GM10248 (cell line): Measurements from ENCODE around the gene RBP4.

Source experiments
- CTCF ChIA-PET: fragments of 300-600 bp; sonication (Branson Sonifier 250); formaldehyde crosslinking; extraction: SDS; loops from one replicate; lab custom pipeline; 2021; ENCODE audit warnings: antibody characterized with exemption; lab: Yijun Ruan, JAX
- POLR2A ChIA-PET: fragments of 350-650 bp; sonication (Branson Sonifier 250); formaldehyde crosslinking; extraction: SDS; loops from one replicate; lab custom pipeline; 2020; ENCODE audit warnings: antibody characterized with exemption; lab: Yijun Ruan, JAX
- DNase-seq: peaks from one replicate; pipeline ENCODE4 v3.0.0; 2012; ENCODE audit errors: extremely low spot score
- TF ChIP-seq, protein P1 (sequence below): IDR thresholded peaks from 2 replicates; pipeline ENCODE4 v1.5.1; 2012; ENCODE audit warnings: mild to moderate bottlenecking, low read depth; ENCODE audit errors: extremely low read depth, missing control alignments, control extremely low read depth

RBP4 gene

DNA sequence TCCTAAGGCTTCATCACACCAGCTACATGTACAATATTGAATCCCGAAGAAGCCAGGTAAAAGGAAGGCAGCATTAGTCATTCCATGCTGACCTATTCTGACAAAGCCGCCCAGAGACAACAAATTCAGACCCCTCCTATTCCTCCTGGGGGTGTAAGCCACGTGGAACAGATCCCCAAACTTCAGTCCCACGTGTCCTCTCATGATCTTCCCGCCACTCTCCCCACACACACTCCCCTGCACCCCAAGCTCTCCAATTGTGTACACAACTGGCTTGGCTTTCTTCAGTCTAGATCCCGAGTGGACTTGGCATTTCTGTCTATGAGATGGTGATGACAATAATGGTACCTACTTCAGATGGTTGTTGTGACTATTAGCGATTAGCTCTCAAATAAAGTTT, 19.9 kb upstream of the RBP4 start:
- CTCF ChIA-PET, result no interaction called here
- DNase-seq, result no peak
- POLR2A ChIA-PET, result no interaction called here
- TF ChIP-seq, protein P1, sequence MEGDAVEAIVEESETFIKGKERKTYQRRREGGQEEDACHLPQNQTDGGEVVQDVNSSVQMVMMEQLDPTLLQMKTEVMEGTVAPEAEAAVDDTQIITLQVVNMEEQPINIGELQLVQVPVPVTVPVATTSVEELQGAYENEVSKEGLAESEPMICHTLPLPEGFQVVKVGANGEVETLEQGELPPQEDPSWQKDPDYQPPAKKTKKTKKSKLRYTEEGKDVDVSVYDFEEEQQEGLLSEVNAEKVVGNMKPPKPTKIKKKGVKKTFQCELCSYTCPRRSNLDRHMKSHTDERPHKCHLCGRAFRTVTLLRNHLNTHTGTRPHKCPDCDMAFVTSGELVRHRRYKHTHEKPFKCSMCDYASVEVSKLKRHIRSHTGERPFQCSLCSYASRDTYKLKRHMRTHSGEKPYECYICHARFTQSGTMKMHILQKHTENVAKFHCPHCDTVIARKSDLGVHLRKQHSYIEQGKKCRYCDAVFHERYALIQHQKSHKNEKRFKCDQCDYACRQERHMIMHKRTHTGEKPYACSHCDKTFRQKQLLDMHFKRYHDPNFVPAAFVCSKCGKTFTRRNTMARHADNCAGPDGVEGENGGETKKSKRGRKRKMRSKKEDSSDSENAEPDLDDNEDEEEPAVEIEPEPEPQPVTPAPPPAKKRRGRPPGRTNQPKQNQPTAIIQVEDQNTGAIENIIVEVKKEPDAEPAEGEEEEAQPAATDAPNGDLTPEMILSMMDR, result no peak

DNA sequence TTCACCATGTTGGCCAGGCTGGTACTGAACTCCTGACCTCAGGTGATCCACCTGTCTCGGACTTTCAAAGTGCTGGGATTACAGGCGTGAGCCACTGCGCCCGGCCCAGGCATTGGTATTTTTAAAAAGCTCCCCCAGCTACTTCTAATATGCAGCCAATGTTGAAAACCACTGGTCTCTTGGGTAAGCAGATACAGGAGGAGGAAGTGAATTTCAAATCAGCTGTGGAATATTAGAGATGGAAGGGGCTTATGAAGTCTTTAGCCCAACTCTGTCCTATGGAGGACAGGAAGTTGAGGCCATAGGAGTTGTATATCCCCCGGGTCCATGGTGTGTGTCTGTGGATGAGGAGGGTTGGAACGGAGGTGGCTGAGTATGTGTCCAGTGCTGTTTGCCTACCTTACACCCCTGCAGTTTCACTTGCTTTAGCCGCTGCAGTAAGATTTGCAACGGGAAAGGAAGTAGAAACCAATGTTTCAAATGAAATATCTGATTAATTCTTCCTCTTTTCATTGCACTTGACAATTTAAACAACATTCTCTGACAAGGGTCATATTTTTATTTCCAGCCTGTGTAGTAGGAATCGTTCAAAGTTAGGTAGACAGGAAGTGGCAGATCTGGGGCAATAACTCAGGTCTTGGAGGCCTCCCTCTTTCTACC, 14.7 kb upstream of the RBP4 start:
- POLR2A ChIA-PET, result no interaction called here
- CTCF ChIA-PET, result no interaction called here
- TF ChIP-seq, protein P1, result no peak
- no peak for DNase-seq

DNA sequence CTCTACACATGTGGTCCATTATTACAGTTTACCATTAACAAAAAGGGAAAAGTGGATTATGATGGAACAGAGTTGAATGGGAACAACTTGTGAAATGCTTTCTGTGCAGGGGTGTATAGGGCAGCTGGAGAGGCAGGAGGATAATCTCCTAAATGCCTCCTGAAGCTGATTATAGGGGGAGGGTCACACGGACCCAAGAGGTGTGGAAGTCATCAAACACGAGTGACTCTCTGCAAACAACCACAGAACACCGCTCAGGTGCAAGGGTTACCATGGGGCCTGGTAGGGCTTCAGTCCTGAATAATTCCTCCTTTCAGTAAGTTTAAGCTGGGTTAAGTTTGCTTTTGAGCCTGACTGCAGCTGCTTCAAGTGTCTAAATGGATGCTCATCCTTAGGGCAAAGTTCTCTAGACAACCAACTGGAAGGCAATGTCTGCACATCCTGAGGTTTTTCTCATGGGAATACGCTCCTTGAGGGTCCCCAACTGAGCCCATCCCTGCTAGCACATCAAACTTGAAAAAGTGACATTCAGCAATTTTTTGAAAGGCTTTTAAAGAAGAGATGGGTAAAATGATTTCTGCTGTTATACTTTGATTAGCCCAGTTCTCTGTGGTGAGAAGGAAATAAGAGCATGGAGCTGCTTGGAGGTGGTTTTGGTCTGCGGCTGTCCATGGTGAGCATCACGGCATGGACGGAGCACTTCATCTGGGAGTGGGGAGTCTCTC, 13.2 kb upstream of the RBP4 start:
- POLR2A ChIA-PET, result no interaction called here
- TF ChIP-seq, protein P1, result no peak
- no peak for DNase-seq
- CTCF ChIA-PET, result no interaction called here

DNA sequence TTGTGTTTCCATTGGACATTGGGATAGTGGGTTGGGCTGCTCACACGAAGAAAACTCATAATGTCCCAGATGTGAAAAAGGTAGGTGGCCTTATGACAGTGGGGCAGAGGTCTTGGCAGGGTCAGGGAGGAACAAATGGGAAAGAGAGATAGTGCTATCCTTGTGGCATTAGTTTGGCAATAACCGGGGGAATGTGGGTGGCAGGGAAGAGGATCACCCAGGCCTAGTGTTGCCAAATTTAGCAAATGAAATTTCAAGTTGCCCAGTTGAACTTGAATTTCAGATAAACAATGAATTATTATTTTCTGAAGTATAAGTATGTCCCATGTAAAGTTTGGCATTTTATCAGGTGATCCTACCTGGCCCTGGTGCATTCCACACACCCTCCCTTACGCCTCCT, 12.1 kb upstream of the RBP4 start:
- no peak for DNase-seq
- TF ChIP-seq, protein P1, result no peak
- ChIA-PET CTCF (no interaction called here), POLR2A (no interaction called here)

DNA sequence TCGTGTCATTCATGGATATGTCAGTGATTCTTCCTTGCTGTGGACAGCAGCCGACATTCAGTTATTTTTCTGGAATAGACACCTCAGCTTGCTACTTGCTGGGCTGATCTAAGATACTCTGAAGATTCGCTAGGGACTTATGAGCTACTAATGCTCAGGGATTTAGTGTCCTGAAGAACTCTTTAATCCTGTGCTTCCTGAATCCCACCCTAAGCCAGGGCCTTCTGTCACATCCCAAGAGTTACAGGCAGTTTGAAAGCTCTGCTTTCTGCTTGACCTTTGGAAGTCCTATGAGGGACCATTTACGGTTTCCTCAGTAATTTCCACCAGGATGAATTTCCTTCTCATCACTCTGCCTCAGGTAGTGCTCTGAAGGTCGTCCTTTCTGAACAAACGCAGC, 11.3 kb upstream of the RBP4 start, which contains the start of gene PDE6C:
Gene PDE6C, plus strand, starts transcription at position 227 of the 400 bp plus-strand sequence. CDS start 189 bp downstream, outside the sequence.
- no peak for DNase-seq
- CTCF ChIA-PET, result interaction anchor here (1.0 to 1.3 kb wide), 3 partner anchors 25 to 175 kb away, joined by 3 to 4 read pairs (median 3); no protein-coding TSS in a partner anchor
- POLR2A ChIA-PET, result no interaction called here
- TF ChIP-seq, protein P1, result no peak

DNA sequence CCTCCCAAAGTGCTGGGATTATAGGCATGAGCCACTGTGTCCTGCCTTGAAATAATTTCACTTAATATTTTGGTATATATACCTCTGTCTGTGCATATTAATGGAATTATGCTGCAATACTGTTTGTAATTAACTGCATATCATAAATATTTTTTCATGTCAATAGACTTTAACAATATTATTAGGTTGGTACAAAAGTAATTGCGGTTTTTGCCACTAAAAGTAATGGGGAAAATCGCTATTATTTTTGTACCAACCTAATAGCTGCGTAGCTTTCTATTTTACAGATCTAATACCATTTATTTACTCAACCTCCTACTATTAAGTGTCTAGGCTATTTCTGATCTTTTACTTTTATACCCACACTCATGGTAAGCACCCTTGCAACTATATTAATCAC, 7.4 kb upstream of the RBP4 start:
- CTCF ChIA-PET, result no interaction called here
- POLR2A ChIA-PET, result no interaction called here
- TF ChIP-seq, protein P1, result no peak
- DNase-seq, result no peak
